PC-3 (cell line): Measurements from ENCODE around the gene SYT6. TPM values are rescaled to one million over a fixed set of nuclear protein-coding genes. Genes with fewer than 3 reads are reported as not detected.

Source experiments
- ATAC-seq: fragments of 200-7000 bp; cut with Tn5 transposase; 2 replicates; pipeline ENCODE4 v1.9.1; 2020; ENCODE audit warnings: mild to moderate bottlenecking, moderate library complexity
- BruUV-seq: library from RNA; stranded (reverse); fragments of 400-500 nt; replicated peaks from 2 replicates; lab custom pipeline; 2021; lab: Mats Ljungman, UMichigan
- CTCF ChIA-PET: fragments of 300-600 bp; sonication (Branson Sonifier 250); formaldehyde crosslinking; loops from one replicate; lab custom pipeline; 2022; ENCODE audit warnings: antibody characterized with exemption; lab: Charles Lee
- POLR2A ChIA-PET: fragments of 300-600 bp; sonication (Branson Sonifier 250); formaldehyde crosslinking; loops from one replicate; lab custom pipeline; 2022; ENCODE audit warnings: antibody characterized with exemption; ENCODE audit not compliant: unreplicated experiment; lab: Charles Lee
- DNase-seq: peaks from one replicate; pipeline ENCODE4 v3.0.0-alpha.2; 2015
- H2AFZ ChIP-seq: fragments of 300-600 bp; sonication (generic); 2 replicates; pipeline ENCODE4 v1.6.0; 2016; ENCODE audit warnings: antibody characterized with exemption, low read length
- H3F3A ChIP-seq: fragments of 300-600 bp; sonication (generic); one replicate; pipeline ENCODE4 v1.6.0; 2017; ENCODE audit warnings: antibody characterized with exemption, low read length, control low read depth, mild to moderate bottlenecking; ENCODE audit not compliant: unreplicated experiment
- H3K27ac ChIP-seq: fragments of 300-600 bp; sonication (generic); 2 replicates; pipeline ENCODE4 v1.5.1; 2016; ENCODE audit warnings: mild to moderate bottlenecking, low read length
- H3K27me3 ChIP-seq: fragments of 300-600 bp; sonication (generic); 2 replicates; pipeline ENCODE4 v1.6.1; 2016; ENCODE audit warnings: low read length, mixed read lengths
- H3K36me3 ChIP-seq: fragments of 300-600 bp; sonication (generic); 2 replicates; pipeline ENCODE4 v1.6.1; 2016; ENCODE audit warnings: low read depth, mixed run types, low read length, mixed read lengths
- H3K4me1 ChIP-seq: fragments of 300-600 bp; sonication (generic); 2 replicates; pipeline ENCODE4 v1.5.1; 2016; ENCODE audit warnings: low read length; ENCODE audit not compliant: insufficient read depth
- H3K4me2 ChIP-seq: fragments of 300-600 bp; sonication (generic); 2 replicates; pipeline ENCODE4 v1.6.0; 2016; ENCODE audit warnings: low read length
- H3K4me3 ChIP-seq: fragments of 300-600 bp; sonication (generic); 2 replicates; pipeline ENCODE4 v1.5.1; 2016; ENCODE audit warnings: mild to moderate bottlenecking, low read length, mixed read lengths
- H3K79me2 ChIP-seq: fragments of 300-600 bp; sonication (generic); 2 replicates; pipeline ENCODE4 v1.6.1; 2017; ENCODE audit warnings: low read length, mixed read lengths
- H3K9ac ChIP-seq: fragments of 300-600 bp; sonication (generic); 2 replicates; pipeline ENCODE4 v1.6.0; 2016; ENCODE audit warnings: mild to moderate bottlenecking, low read length
- H3K9me2 ChIP-seq: fragments of 300-600 bp; sonication (generic); replicated peaks from 2 replicates; pipeline ENCODE4 v1.6.1; 2016; ENCODE audit warnings: mixed run types, low read length, mixed read lengths
- H3K9me3 ChIP-seq: fragments of 300-600 bp; sonication (generic); 2 replicates; pipeline ENCODE4 v1.6.1; 2016; ENCODE audit warnings: low read length, mixed read lengths
- H4K20me1 ChIP-seq: fragments of 300-600 bp; sonication (generic); 2 replicates; pipeline ENCODE4 v1.6.1; 2016; ENCODE audit warnings: low read length, mixed read lengths
- EZH2 ChIP-seq: fragments of 300-600 bp; sonication (generic); IDR thresholded peaks from one replicate; pipeline ENCODE4 v1.6.1; 2017; ENCODE audit warnings: antibody characterized with exemption, mild to moderate bottlenecking, low read length; ENCODE audit not compliant: unreplicated experiment
- EZH2phosphoT487 ChIP-seq: fragments of 300-600 bp; sonication (generic); IDR thresholded peaks from 2 replicates; pipeline ENCODE4 v1.6.1; 2018; ENCODE audit warnings: mild to moderate bottlenecking, antibody characterized with exemption, low read length, borderline replicate concordance
- intact Hi-C: fragments of 100-400 bp; cut with micrococcal nuclease; formaldehyde crosslinking; loops from 2 replicates; pipeline ENCODE4 v1.9.0; 2023
- total RNA-seq: library from RNA; depleted of rRNA; stranded (reverse); fragments of >200 nt; gene quantifications from 2 replicates; pipeline ENCODE4 v1.2.3, GENCODE V29; 2014
- TF ChIP-seq, protein P1 (sequence below): fragments of 300-600 bp; sonication (generic); conservative IDR thresholded peaks from 2 replicates; pipeline ENCODE4 v1.5.1; 2017; ENCODE audit warnings: antibody characterized with exemption, low read depth, mild to moderate bottlenecking, low read length

The SYT6 gene
- total RNA-seq, 1 experiment from 2014 or later, result not detected

DNA sequence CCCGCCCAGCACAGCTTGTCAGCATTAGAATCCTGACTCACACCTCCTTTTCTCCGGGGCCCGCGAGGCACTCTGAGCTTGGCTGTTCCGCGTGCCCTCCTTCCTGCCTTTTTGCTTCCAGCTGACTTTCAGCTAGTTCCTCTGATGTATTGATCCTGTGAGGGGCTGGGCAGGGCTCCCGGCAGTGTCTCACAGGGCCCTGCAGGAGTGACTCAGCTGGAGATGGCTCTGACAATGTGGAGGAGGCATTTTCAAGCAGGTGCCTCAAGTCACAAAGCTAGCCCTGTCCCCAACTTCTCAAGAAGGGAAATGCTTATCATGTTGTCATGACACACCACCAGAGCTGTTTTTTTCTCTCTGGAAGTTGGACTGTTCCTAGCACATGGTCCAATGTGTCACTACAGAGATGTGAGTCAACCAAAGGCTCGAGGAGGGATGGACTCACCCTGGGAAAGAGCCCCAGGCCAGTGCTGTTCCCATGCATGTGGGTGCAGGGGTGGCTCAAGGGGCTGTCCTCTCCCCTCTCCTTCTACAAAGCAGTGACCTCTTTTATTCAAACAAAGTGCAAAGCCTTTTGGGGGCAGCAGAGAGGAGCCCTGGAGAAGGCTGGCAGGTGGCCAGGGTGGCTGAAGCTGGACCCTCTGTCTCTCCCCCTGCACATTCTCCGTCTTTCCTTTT lies 30.6 kb downstream of the SYT6 start:
- ChIA-PET CTCF (no interaction called here), POLR2A (interaction anchor here (0.5 kb wide), 1 partner anchor 53 kb away, joined by 3 read pairs; no protein-coding TSS in a partner anchor)
- no peaks in the 10 kb centered on the region for H3K36me3 ChIP-seq
- H3K9ac ChIP-seq, result peak overlapping the region; percentile 5; the same call in 1 of the 2 replicates
- peak overlapping the region; percentile 60 for H3K27ac ChIP-seq
- H3K79me2 ChIP-seq, result no peaks in the 10 kb centered on the region
- TF ChIP-seq EZH2, result no peak
- TF ChIP-seq, protein P1, sequence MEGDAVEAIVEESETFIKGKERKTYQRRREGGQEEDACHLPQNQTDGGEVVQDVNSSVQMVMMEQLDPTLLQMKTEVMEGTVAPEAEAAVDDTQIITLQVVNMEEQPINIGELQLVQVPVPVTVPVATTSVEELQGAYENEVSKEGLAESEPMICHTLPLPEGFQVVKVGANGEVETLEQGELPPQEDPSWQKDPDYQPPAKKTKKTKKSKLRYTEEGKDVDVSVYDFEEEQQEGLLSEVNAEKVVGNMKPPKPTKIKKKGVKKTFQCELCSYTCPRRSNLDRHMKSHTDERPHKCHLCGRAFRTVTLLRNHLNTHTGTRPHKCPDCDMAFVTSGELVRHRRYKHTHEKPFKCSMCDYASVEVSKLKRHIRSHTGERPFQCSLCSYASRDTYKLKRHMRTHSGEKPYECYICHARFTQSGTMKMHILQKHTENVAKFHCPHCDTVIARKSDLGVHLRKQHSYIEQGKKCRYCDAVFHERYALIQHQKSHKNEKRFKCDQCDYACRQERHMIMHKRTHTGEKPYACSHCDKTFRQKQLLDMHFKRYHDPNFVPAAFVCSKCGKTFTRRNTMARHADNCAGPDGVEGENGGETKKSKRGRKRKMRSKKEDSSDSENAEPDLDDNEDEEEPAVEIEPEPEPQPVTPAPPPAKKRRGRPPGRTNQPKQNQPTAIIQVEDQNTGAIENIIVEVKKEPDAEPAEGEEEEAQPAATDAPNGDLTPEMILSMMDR, result no peak
- no peak for TF ChIP-seq EZH2phosphoT487
- H3K4me3 ChIP-seq, result no peak overlapping the region
- peak; percentile 76 for DNase-seq
- H3K4me2 ChIP-seq, result peak overlapping the region; percentile 38
- ATAC-seq, result peak; percentile 62
- intact Hi-C loops, result no loop called here
- no peaks in the 10 kb centered on the region for H4K20me1 ChIP-seq
- peaks cover 16% of the 10 kb centered on the region for H3K4me1 ChIP-seq
- peak overlapping the region; percentile 39 for H2AFZ ChIP-seq
- H3F3A ChIP-seq, result no peaks in the 10 kb centered on the region
- H3K9me2 ChIP-seq, result no peaks in the 10 kb centered on the region
- H3K9me3 ChIP-seq, result no peaks in the 10 kb centered on the region
- H3K27me3 ChIP-seq, result no peaks in the 10 kb centered on the region
- no TSS peak for BruUV-seq

DNA sequence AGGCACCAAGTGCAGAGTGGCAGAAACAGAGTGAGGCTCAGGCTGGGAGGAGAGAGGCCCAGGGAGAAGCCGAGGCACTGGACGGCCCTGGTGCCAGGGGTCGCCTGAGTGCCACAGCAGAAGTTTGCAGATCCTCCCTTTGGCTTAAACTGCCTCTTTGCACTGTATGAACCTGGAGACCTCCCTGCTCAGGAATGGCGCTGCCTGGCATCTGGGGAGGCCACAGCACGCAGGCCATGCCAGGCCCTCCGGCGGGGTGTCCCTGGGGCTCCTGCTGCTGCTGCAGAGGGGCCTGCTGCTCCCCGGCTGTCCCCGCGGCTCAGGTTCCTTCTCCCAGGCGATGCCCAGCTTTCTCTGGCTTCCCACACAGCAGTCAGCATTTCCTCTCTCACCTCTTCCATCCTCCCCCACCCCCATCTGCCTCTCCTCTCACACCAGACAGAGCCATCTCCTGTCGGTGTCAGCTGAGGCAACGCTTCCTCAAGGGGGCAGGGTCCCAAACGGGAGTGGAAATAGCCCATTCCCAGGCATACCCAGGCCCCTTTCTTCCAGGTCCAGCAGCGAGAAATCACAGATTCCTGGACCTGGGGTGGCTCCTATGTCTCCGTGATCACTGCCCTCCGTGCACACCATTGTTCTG lies 35.2 kb downstream of the SYT6 start:
- BruUV-seq, result no TSS peak
- Histone ChIP-seq H3K4me2 (no peak overlapping the region), H3K4me3 (no peak overlapping the region), H3K9ac (no peak overlapping the region), H4K20me1 (no peaks in the 10 kb centered on the region), H3K79me2 (no peaks in the 10 kb centered on the region), H3K27me3 (no peaks in the 10 kb centered on the region), H3K27ac (no peak overlapping the region), H3K9me2 (no peaks in the 10 kb centered on the region), H3K9me3 (no peaks in the 10 kb centered on the region), H2AFZ (no peak overlapping the region), H3K4me1 (peaks cover 28% of the 10 kb centered on the region), H3K36me3 (no peaks in the 10 kb centered on the region), H3F3A (no peaks in the 10 kb centered on the region)
- no peak for DNase-seq
- ChIA-PET POLR2A (no interaction called here), CTCF (no interaction called here)
- intact Hi-C loops, result no loop called here
- no peak for ATAC-seq
- TF ChIP-seq EZH2 (no peak), EZH2phosphoT487 (no peak)
- TF ChIP-seq, protein P1, result no peak

DNA sequence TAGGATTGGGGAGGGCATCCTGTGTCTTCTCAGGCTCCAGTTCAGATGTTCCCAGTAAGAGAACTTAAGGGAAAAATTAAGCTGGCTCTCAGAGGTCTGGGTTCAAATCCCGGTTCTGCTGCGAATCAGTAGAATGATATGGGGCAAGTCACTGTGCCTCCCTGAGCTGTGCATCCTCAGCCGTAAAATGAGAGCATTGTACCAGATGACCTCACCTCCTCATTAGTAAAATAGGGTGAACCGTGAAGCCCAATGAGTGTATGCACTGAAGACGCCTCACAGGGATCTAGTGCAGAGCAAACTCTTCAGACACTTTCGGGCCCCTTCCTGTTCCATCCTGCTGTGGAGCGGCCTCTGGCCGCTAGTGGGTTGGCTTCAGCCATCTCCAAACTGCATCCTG lies 36.0 kb downstream of the SYT6 start:
- CTCF ChIA-PET, result no interaction called here
- POLR2A ChIA-PET, result no interaction called here
- Histone ChIP-seq H3K36me3 (no peaks in the 10 kb centered on the region), H3K27ac (no peak overlapping the region), H4K20me1 (no peaks in the 10 kb centered on the region), H3K79me2 (no peaks in the 10 kb centered on the region), H3K9me2 (no peaks in the 10 kb centered on the region), H3K27me3 (no peaks in the 10 kb centered on the region), H3K4me3 (no peak overlapping the region), H3K9ac (no peak overlapping the region), H2AFZ (no peak overlapping the region), H3K4me2 (no peak overlapping the region), H3F3A (no peaks in the 10 kb centered on the region), H3K4me1 (peaks cover 22% of the 10 kb centered on the region), H3K9me3 (no peaks in the 10 kb centered on the region)
- ATAC-seq (no peak), DNase-seq (no peak)
- intact Hi-C loops, result no loop called here
- BruUV-seq, result no TSS peak
- TF ChIP-seq EZH2, result no peak
- TF ChIP-seq, protein P1, result no peak
